H54 (cell line): ENCODE measurements around the gene CAPN3.

Experiments used
- DNase-seq: peaks from one replicate; pipeline ENCODE4 v3.0.0; 2011; ENCODE audit warnings: low spot score, mixed read lengths; ENCODE audit not compliant: insufficient read length
- FAIRE-seq: peaks from 3 replicates; lab custom pipeline; 2011; peaks lifted over from hg19 to GRCh38; lab: Jason Lieb, UNC
- POLR2A ChIP-seq: IDR thresholded peaks from 2 replicates; pipeline ENCODE4 v1.6.1; 2011; ENCODE audit warnings: low read depth, mild to moderate bottlenecking, low read length

CAPN3 gene

GRCh38 chr15:42392309-42393024, 33.2 kb downstream of the CAPN3 start:
- FAIRE-seq (no peak), DNase-seq (no peak)
- TF ChIP-seq POLR2A, result no peak

DNA sequence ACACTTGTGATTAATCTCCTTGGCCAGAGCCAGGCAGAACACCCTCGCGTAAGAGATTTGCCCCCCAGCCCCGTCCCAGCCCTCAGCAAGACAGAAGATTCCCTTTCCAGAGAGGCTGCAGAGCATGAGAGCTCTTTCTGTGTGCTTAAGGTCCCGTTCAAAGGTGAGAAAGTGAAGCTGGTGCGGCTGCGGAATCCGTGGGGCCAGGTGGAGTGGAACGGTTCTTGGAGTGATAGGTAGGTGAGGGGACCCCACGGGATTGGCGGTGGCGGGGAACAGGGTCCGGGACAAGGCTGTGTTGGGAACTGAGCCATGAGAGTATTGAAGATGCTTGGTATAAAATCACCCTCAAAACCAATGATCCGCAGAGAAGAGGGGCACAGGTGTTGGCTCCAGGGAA, 34.8 kb downstream of the CAPN3 start:
- DNase-seq, result no peak
- no peak for FAIRE-seq
- TF ChIP-seq POLR2A, result no peak

GRCh38 chr15:42395838-42396237, 36.5 kb downstream of the CAPN3 start:
- no peak for TF ChIP-seq POLR2A
- DNase-seq, result no peak
- FAIRE-seq, result no peak

DNA sequence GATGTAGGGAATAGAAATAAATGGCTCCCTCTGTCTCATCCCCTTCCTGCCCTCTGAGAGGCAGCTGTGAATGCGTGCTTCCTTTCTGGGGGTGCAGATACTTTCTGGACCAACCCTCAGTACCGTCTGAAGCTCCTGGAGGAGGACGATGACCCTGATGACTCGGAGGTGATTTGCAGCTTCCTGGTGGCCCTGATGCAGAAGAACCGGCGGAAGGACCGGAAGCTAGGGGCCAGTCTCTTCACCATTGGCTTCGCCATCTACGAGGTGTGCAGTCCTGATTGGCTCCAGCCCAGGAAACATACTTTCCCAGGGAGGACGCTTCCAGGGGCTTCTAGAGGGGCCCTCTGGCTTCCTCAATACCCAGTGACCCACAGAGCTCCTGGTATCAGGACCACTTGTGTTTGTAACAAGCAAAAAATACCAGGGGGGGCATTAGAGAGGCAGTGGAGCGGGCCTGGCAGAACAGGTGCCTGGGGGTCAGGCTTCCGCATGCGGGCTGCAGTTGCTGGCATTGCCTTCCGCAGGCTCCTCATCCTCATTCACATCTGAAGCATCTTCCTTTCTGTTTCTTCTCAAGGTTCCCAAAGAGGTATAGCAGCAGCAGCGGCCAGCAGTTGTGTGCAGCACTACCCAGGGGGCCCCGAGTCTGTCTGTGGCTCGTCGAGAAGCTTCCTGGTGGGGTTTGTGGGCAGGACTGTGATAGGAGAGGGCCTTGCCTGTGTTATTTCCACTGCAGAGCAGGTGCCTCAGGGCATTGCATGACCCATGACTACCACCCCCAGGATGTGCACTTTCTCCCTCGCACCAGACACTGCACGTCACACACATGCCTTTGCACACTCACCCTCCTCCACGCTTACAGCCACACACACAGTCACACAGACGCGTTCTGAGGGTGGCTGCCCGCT, 42.5 kb downstream of the CAPN3 start:
- no peak for DNase-seq
- no peak for FAIRE-seq
- no peak for TF ChIP-seq POLR2A

DNA sequence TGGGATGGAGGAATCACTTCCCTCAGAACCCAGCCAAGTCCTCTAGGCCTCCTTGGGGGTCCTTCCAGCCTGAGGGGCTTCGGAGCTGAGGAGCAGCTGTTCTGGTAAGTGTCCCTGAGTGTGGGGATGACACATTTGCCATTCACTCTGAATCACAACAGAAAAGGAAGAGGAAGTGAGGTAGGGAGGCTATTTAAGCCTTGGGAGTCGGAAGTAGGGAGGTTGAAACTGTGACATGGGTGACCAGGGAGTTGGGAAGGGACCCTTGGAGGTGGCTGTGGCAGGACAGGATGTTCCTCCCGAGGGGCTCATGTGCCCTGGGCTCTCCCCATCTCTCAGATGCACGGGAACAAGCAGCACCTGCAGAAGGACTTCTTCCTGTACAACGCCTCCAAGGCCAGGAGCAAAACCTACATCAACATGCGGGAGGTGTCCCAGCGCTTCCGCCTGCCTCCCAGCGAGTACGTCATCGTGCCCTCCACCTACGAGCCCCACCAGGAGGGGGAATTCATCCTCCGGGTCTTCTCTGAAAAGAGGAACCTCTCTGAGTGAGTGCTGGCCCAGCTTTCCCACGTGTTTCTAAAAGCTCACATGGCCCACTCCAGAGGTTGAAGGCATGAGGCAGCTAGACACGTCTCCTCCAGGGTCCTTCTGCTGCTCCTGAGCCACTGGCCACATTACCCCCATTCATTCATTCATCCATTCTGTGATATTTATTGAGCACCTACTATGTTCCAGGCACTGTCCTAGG, 43.3 kb downstream of the CAPN3 start:
- no peak for FAIRE-seq
- no peak for DNase-seq
- no peak for TF ChIP-seq POLR2A

DNA sequence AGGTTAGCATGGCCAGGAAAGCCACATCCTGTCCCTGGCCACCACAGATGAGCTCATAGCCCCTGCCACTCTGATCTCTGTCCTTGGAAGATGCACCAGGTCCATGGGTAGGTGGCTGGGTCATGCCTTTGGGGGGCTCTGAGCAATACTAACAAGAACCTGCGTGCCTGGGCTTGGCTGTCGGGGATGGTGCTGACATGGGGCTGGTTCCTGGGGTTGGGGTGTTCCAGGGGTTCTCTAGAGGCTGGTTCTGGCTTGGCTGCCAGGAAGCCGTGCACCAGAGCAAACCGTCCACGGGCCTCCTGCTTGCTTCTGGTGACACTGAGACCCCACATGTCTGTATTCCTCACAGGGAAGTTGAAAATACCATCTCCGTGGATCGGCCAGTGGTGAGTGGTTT, 44.1 kb downstream of the CAPN3 start:
- FAIRE-seq, result no peak
- TF ChIP-seq POLR2A, result no peak

GRCh38 chr15:42404461-42405235, 45.3 kb downstream of the CAPN3 start:
- FAIRE-seq (no peak), DNase-seq (no peak)
- no peak for TF ChIP-seq POLR2A

More for the DNA sequence above, 44.1 kb downstream of the CAPN3 start:
- DNase-seq, result no peak

GRCh38 chr15:42405863-42406482, 46.7 kb downstream of the CAPN3 start:
- no peak for TF ChIP-seq POLR2A
- FAIRE-seq, result no peak
- DNase-seq, result no peak

DNA sequence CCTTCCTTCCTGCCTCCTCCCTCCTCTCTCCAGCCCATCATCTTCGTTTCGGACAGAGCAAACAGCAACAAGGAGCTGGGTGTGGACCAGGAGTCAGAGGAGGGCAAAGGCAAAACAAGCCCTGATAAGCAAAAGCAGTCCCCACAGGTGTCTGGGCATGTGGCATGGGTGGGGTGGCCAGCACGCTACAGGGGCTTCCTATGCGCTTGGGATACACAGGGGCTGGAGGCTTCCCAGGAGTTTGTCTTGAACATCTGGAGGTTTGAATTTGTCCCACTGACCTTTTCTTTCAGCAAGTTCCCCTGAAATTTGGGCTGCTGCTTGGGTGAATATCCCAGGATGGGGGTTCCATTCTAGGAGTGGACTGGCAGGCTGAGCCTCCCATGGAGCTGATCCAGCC, 48.9 kb downstream of the CAPN3 start:
- FAIRE-seq (no peak), DNase-seq (no peak)
- no peak for TF ChIP-seq POLR2A

DNA sequence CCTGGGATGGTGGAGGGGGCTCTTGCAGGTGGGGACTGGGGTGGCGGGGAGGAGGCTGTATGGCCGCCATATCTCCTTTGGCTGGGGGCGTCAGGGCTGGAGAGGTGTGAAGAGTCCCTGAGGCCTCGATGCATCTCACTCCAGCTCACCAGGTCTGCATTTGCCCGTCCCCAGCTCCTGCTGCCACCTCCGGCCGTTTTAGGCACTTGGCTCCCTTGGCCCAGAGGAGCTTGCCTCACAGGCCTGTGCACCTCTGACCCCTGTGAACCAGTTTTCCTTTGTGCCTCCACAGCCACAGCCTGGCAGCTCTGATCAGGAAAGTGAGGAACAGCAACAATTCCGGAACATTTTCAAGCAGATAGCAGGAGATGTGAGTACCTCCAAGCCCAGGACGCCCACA, 49.7 kb downstream of the CAPN3 start:
- DNase-seq, result no peak
- TF ChIP-seq POLR2A, result no peak
- FAIRE-seq, result no peak

- DNase-seq, result no peak
- TF ChIP-seq POLR2A, result no peak
- no peak for FAIRE-seq
These were observed 52.6 kb downstream of the CAPN3 start for GRCh38 chr15:42411884-42412283.

GRCh38 chr15:42413920-42414319, 54.6 kb downstream of the CAPN3 start:
- FAIRE-seq (no peak), DNase-seq (no peak)
- TF ChIP-seq POLR2A, result no peak

DNA sequence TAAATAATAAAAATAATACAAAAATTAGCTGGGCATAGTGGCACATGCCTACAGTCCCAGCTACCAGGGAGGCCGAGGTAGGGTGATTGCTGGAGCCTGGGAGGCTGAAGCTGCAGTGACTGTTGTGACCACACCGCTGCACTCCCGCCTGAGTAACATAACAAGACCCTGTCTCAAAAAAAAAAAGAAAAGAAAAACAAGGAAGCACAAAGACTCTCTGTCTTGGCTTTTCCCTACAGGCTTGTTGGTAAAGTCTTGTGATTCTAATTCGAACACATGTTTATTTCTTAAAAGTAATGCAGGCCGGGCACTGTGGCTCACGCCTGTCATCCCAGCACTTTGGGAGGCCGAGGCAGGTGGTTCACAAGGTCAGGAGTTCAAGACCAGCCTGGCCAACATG, 60.1 kb downstream of the CAPN3 start:
- no peak for DNase-seq
- no peak for TF ChIP-seq POLR2A
- FAIRE-seq, result no peak
